Mesendoderm (in vitro differentiated cells): Measurements from ENCODE around the gene PRR14L.

Experiments
- DNase-seq: peaks from one replicate; pipeline ENCODE4 v3.0.0; 2013
- H2AK5ac ChIP-seq: 2 replicates; pipeline ENCODE4 v1.6.1; 2013; ENCODE audit warnings: low read length, inconsistent platforms
- H2BK120ac ChIP-seq: 2 replicates; pipeline ENCODE4 v1.6.1; 2013; ENCODE audit warnings: low read depth, mild to moderate bottlenecking, low read length, moderate library complexity, mixed read lengths
- H2BK15ac ChIP-seq: replicated peaks from 2 replicates; pipeline ENCODE4 v1.6.1; 2013; ENCODE audit warnings: low read depth, mild to moderate bottlenecking, moderate library complexity
- H2BK5ac ChIP-seq: 2 replicates; pipeline ENCODE4 v1.6.1; 2013; ENCODE audit warnings: low read length, inconsistent platforms
- H3K18ac ChIP-seq: 2 replicates; pipeline ENCODE4 v1.6.1; 2013; ENCODE audit warnings: mild to moderate bottlenecking, low read length, mixed read lengths
- H3K23ac ChIP-seq: one replicate; pipeline ENCODE4 v1.6.1; 2013; ENCODE audit warnings: low read length
- H3K27ac ChIP-seq: 2 replicates; pipeline ENCODE4 v1.5.1; 2013; ENCODE audit warnings: low read depth, mild to moderate bottlenecking, inconsistent platforms, low read length, moderate library complexity
- H3K27me3 ChIP-seq: 2 replicates; pipeline ENCODE4 v1.6.1; 2013; ENCODE audit warnings: low read length, control low read depth, mild to moderate bottlenecking, inconsistent platforms; ENCODE audit not compliant: insufficient read depth, poor library complexity
- H3K36me3 ChIP-seq: 2 replicates; pipeline ENCODE4 v1.6.1; 2013; ENCODE audit warnings: low read length, inconsistent platforms; ENCODE audit not compliant: control insufficient read depth, insufficient read depth
- H3K4ac ChIP-seq: one replicate; pipeline ENCODE4 v1.6.1; 2013; ENCODE audit warnings: low read depth, mild to moderate bottlenecking, low read length, moderate library complexity
- H3K4me1 ChIP-seq: 2 replicates; pipeline ENCODE4 v1.6.1; 2013; ENCODE audit warnings: low read depth, low read length, inconsistent platforms; ENCODE audit not compliant: control insufficient read depth
- H3K4me2 ChIP-seq: 2 replicates; pipeline ENCODE4 v1.6.1; 2013; ENCODE audit warnings: low read length
- H3K4me3 ChIP-seq: 2 replicates; pipeline ENCODE4 v1.5.1; 2013; ENCODE audit warnings: mild to moderate bottlenecking, low read length
- H3K56ac ChIP-seq: one replicate; pipeline ENCODE4 v1.6.1; 2013; ENCODE audit warnings: low read length
- H3K79me1 ChIP-seq: 2 replicates; pipeline ENCODE4 v1.6.1; 2013; ENCODE audit warnings: low read length, inconsistent platforms
- H3K79me2 ChIP-seq: 2 replicates; pipeline ENCODE4 v1.6.1; 2013; ENCODE audit warnings: mild to moderate bottlenecking, low read length; ENCODE audit not compliant: control insufficient read depth, insufficient read depth
- H3K9ac ChIP-seq: 2 replicates; pipeline ENCODE4 v1.6.1; 2013; ENCODE audit warnings: low read length, inconsistent platforms
- H4K5ac ChIP-seq: one replicate; pipeline ENCODE4 v1.6.1; 2013; ENCODE audit warnings: low read length
- H4K8ac ChIP-seq: one replicate; pipeline ENCODE4 v1.6.1; 2013; ENCODE audit warnings: low read depth, mild to moderate bottlenecking, control low read depth, low read length, moderate library complexity
- WGBS: extraction: QIAGEN DNeasy Blood & Tissue Kit; methylation state at CpG from one replicate; pipeline ENCODE4 v1.1.7; 2013; ENCODE audit warnings: low lambda C conversion rate, missing lambda C conversion rate; ENCODE audit not compliant: insufficient coverage; ENCODE audit errors: extremely low coverage; 5-methylcytosine and 5-hydroxymethylcytosine counted together

The PRR14L gene

DNA sequence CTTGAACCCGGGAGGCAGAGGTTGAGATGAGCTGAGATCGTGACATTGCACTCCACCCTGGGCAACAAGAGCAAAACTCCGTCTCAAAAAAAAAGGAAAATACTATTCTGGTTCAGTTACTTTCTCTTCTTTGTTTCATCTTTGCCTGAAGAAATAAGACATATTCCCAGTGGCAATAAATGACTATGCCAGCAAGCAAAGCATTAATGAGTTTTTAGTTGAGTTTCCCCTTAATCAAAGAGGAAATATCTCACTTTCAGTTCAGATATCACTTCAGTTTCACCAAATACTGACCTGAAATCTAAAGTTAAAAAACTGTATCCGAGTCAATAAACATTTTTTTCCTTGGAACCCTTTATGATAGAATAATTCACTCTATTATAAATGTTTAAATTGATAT is 98.3 kb downstream of the PRR14L start:
- no peak overlapping the region for H2BK15ac ChIP-seq
- no peak overlapping the region for H4K8ac ChIP-seq
- no peak overlapping the region for H3K23ac ChIP-seq
- no peaks in the 10 kb centered on the region for H3K27me3 ChIP-seq
- H3K4ac ChIP-seq, result no peak overlapping the region
- WGBS, result no CpG with 5 or more reads among the region's 4 CpGs
- H3K27ac ChIP-seq, result no peak overlapping the region
- H3K79me2 ChIP-seq, result peaks cover 21% of the 10 kb centered on the region
- no peak overlapping the region for H4K5ac ChIP-seq
- H3K56ac ChIP-seq, result no peak overlapping the region
- H2BK5ac ChIP-seq, result no peak overlapping the region
- peaks cover 3% of the 10 kb centered on the region for H3K36me3 ChIP-seq
- H3K18ac ChIP-seq, result no peak overlapping the region
- no peak for DNase-seq
- H3K4me2 ChIP-seq, result no peak overlapping the region
- no peak overlapping the region for H2BK120ac ChIP-seq
- H2AK5ac ChIP-seq, result no peak overlapping the region
- H3K4me1 ChIP-seq, result no peaks in the 10 kb centered on the region
- H3K4me3 ChIP-seq, result no peak overlapping the region
- no peak overlapping the region for H3K9ac ChIP-seq
- H3K79me1 ChIP-seq, result peaks cover 14% of the 10 kb centered on the region

DNA sequence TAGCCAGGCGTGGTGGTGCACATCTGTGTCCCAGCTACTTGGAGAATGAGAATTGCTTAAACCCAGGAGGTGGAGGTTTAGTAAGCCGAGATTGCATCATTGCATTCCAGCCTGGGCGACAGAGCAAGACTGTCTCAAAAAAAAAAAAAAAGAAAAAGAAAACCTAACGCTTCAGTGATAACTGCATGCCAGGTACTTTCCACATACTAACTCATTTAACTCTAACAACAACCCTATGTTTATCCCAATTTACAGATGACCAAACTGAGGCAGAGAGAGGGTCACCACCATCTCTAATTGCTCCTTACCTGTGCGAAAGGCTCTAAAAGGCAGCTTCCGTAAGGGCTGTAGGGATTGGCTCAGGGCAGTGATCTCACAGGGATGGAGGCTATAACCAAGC is 99.5 kb downstream of the PRR14L start:
- H3K79me2 ChIP-seq, result peaks cover 19% of the 10 kb centered on the region
- H3K4me1 ChIP-seq, result no peaks in the 10 kb centered on the region
- H2AK5ac ChIP-seq, result no peak overlapping the region
- no peak overlapping the region for H2BK120ac ChIP-seq
- H4K8ac ChIP-seq, result no peak overlapping the region
- H3K56ac ChIP-seq, result no peak overlapping the region
- H3K27ac ChIP-seq, result no peak overlapping the region
- peaks cover 3% of the 10 kb centered on the region for H3K36me3 ChIP-seq
- no peak overlapping the region for H3K9ac ChIP-seq
- no peaks in the 10 kb centered on the region for H3K27me3 ChIP-seq
- no CpG with 5 or more reads among the region's 6 CpGs for WGBS
- H3K18ac ChIP-seq, result no peak overlapping the region
- no peak overlapping the region for H3K4me3 ChIP-seq
- DNase-seq, result peak; percentile 56
- no peak overlapping the region for H2BK5ac ChIP-seq
- H3K79me1 ChIP-seq, result peaks cover 12% of the 10 kb centered on the region
- no peak overlapping the region for H3K4ac ChIP-seq
- no peak overlapping the region for H4K5ac ChIP-seq
- no peak overlapping the region for H3K23ac ChIP-seq
- H3K4me2 ChIP-seq, result no peak overlapping the region
- H2BK15ac ChIP-seq, result no peak overlapping the region

- Histone ChIP-seq H3K36me3 (peaks cover 3% of the 10 kb centered on the region), H3K4me3 (no peak overlapping the region), H2BK5ac (no peak overlapping the region), H3K4me1 (no peaks in the 10 kb centered on the region), H2BK15ac (no peak overlapping the region), H3K79me1 (peaks cover 5% of the 10 kb centered on the region), H3K56ac (no peak overlapping the region), H3K27ac (peak overlapping the region; percentile 7), H3K27me3 (no peaks in the 10 kb centered on the region), H3K23ac (no peak overlapping the region), H2BK120ac (no peak overlapping the region), H3K18ac (no peak overlapping the region), H3K4me2 (no peak overlapping the region), H3K79me2 (peaks cover 3% of the 10 kb centered on the region), H4K8ac (no peak overlapping the region), H2AK5ac (no peak overlapping the region), H3K4ac (no peak overlapping the region), H3K9ac (no peak overlapping the region), H4K5ac (no peak overlapping the region)
- WGBS, result no CpG with 5 or more reads among the region's 11 CpGs
- no peak for DNase-seq
Observed at GRCh38 chr22:31647523-31648320, 102.2 kb downstream of the PRR14L start.

- Histone ChIP-seq H3K4me1 (no peaks in the 10 kb centered on the region), H3K4me3 (no peak overlapping the region), H2BK5ac (no peak overlapping the region), H4K5ac (no peak overlapping the region), H2BK15ac (no peak overlapping the region), H4K8ac (no peak overlapping the region), H3K27me3 (no peaks in the 10 kb centered on the region), H2AK5ac (no peak overlapping the region), H3K23ac (no peak overlapping the region), H2BK120ac (no peak overlapping the region), H3K79me1 (peaks cover 5% of the 10 kb centered on the region), H3K79me2 (peaks cover 3% of the 10 kb centered on the region), H3K9ac (no peak overlapping the region), H3K4ac (no peak overlapping the region), H3K18ac (no peak overlapping the region), H3K36me3 (peaks cover 3% of the 10 kb centered on the region), H3K4me2 (no peak overlapping the region), H3K27ac (no peak overlapping the region), H3K56ac (no peak overlapping the region)
- WGBS, result no CpG with 5 or more reads among the region's 3 CpGs
- DNase-seq, result no peak
Observed at GRCh38 chr22:31647066-31647465, 102.9 kb downstream of the PRR14L start.

DNA sequence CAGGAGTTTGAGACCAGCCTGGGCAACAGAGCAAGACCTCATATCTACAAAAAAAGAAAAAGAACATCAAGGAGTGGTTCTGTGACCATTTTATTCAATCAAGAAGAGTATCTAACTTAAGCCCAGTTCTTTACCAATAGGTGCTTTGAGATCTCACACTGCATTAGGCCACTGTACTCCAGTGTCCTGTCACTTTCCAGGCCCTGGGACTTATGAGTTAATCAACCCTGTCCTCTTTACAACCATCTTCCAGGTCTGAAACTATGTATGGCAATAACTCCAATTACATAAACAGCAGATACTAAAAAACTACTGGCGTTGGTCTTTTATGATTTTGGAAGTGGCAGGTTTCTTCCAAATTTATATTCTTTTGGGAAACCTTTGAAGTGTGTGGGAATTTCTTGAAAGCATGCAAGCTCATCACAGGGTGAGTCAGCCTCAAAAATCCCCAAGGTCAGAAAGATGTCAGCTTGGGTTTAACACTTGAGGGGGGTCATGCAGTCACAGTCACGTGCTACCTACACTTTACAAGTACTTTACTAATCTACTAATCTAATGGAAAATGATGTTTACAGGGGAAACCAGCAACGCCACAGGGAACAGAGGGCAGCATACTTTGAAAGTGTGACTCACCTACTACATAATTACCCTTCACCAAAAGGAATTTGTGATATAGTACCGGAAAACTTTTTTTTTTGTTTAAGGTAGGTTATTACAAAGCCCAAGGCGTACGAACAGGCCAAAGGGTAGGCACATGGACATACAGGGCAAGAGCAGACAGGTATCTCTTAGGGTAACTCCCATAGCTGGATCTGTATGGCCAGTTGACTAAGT is 103.5 kb downstream of the PRR14L start:
- H3K36me3 ChIP-seq, result peaks cover 3% of the 10 kb centered on the region
- peak; percentile 86 for DNase-seq
- WGBS, result no CpG with 5 or more reads among the region's 6 CpGs

More for the DNA sequence above, 103.5 kb downstream of the PRR14L start:
- Histone ChIP-seq H2BK120ac (no peak overlapping the region), H2BK15ac (no peak overlapping the region), H3K56ac (no peak overlapping the region), H3K27ac (no peak overlapping the region), H4K5ac (no peak overlapping the region), H3K18ac (no peak overlapping the region), H2BK5ac (no peak overlapping the region), H3K23ac (no peak overlapping the region), H3K4me2 (no peak overlapping the region), H4K8ac (no peak overlapping the region), H3K79me2 (peaks cover 3% of the 10 kb centered on the region), H3K4me3 (no peak overlapping the region), H3K27me3 (no peaks in the 10 kb centered on the region), H2AK5ac (no peak overlapping the region), H3K4me1 (no peaks in the 10 kb centered on the region), H3K79me1 (peaks cover 5% of the 10 kb centered on the region), H3K4ac (no peak overlapping the region), H3K9ac (no peak overlapping the region)
